Uterus (tissue), 2 donors: Measurements from ENCODE around the gene ESRRB.

Experiments
- POLR2A ChIP-seq, 2 donors: fragments of 450-650 bp; IDR thresholded peaks; one replicate each; pipeline ENCODE4 v1.6.1; 2016; ENCODE audit warnings: antibody characterized with exemption in 2 of 2, mild to moderate bottlenecking in 1 of 2, moderate library complexity in 1 of 2
- TF ChIP-seq, protein P1 (sequence below), 4 experiments: fragments of 200-600 bp in 2 of 4; fragments of 450-650 bp in 2 of 4; sonication (generic) in 2 of 4; IDR thresholded peaks; one replicate each; pipeline ENCODE4 v1.5.1; 2016 to 2019; ENCODE audit warnings: antibody characterized with exemption in 4 of 4, mild to moderate bottlenecking in 2 of 4, moderate library complexity in 1 of 4

- TF ChIP-seq, protein P1, sequence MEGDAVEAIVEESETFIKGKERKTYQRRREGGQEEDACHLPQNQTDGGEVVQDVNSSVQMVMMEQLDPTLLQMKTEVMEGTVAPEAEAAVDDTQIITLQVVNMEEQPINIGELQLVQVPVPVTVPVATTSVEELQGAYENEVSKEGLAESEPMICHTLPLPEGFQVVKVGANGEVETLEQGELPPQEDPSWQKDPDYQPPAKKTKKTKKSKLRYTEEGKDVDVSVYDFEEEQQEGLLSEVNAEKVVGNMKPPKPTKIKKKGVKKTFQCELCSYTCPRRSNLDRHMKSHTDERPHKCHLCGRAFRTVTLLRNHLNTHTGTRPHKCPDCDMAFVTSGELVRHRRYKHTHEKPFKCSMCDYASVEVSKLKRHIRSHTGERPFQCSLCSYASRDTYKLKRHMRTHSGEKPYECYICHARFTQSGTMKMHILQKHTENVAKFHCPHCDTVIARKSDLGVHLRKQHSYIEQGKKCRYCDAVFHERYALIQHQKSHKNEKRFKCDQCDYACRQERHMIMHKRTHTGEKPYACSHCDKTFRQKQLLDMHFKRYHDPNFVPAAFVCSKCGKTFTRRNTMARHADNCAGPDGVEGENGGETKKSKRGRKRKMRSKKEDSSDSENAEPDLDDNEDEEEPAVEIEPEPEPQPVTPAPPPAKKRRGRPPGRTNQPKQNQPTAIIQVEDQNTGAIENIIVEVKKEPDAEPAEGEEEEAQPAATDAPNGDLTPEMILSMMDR (IDR thresholded peaks at IDR 0.05), result no peak
- TF ChIP-seq POLR2A (IDR thresholded peaks at IDR 0.05), result no peak
These were observed 42.3 kb upstream of the ESRRB start for GRCh38 chr14:76333664-76334063.
